GM23338 (cell line): Measurements from ENCODE around the gene DOCK1. TPM values are rescaled to one million over a fixed set of nuclear protein-coding genes. Genes with fewer than 3 reads are reported as not detected.

Experiments
- ATAC-seq: fragments of 200-7000 bp; cut with Tn5 transposase; 3 replicates; pipeline ENCODE4 v1.9.1; 2020
- DNase-seq: peaks from one replicate; pipeline ENCODE4 v3.0.0-alpha.2; 2015; ENCODE audit warnings: low spot score
- H2AFZ ChIP-seq: fragments of 200-600 bp; sonication (generic); 2 replicates; pipeline ENCODE4 v1.8.0; 2016; ENCODE audit warnings: antibody characterized with exemption, mild to moderate bottlenecking, moderate library complexity
- H3F3A ChIP-seq: fragments of 200-600 bp; sonication (generic); replicated peaks from 2 replicates; pipeline ENCODE4 v1.8.0; 2017; ENCODE audit warnings: antibody characterized with exemption, mixed run types, low read depth
- H3K27ac ChIP-seq: fragments of 200-600 bp; sonication (generic); 2 replicates; pipeline ENCODE4 v1.6.1; 2016; ENCODE audit warnings: low read depth
- H3K27me3 ChIP-seq: fragments of 200-600 bp; sonication (generic); 2 replicates; pipeline ENCODE4 v1.8.0; 2016; ENCODE audit warnings: mild to moderate bottlenecking, mixed run types, moderate library complexity; ENCODE audit not compliant: insufficient read depth
- H3K36me3 ChIP-seq: fragments of 200-600 bp; sonication (generic); 2 replicates; pipeline ENCODE4 v1.8.0; 2016; ENCODE audit warnings: mild to moderate bottlenecking; ENCODE audit not compliant: insufficient read depth
- H3K4me1 ChIP-seq: fragments of 200-600 bp; sonication (generic); 2 replicates; pipeline ENCODE4 v1.8.0; 2016; ENCODE audit warnings: mild to moderate bottlenecking, moderate library complexity; ENCODE audit not compliant: insufficient read depth
- H3K4me2 ChIP-seq: fragments of 200-600 bp; sonication (generic); 2 replicates; pipeline ENCODE4 v1.7.1; 2017; ENCODE audit warnings: mixed run types
- H3K4me3 ChIP-seq: fragments of 200-600 bp; sonication (generic); 2 replicates; pipeline ENCODE4 v1.6.1; 2016; ENCODE audit warnings: mixed run types
- H3K79me2 ChIP-seq: fragments of 200-600 bp; sonication (generic); replicated peaks from 2 replicates; pipeline ENCODE4 v1.8.0; 2017; ENCODE audit warnings: mild to moderate bottlenecking; ENCODE audit not compliant: insufficient read depth
- H3K9me2 ChIP-seq: fragments of 200-600 bp; sonication (generic); 2 replicates; pipeline ENCODE4 v1.8.0; 2017; ENCODE audit not compliant: insufficient read depth
- H4K20me1 ChIP-seq: fragments of 200-600 bp; sonication (generic); replicated peaks from 2 replicates; pipeline ENCODE4 v1.8.0; 2017; ENCODE audit warnings: mild to moderate bottlenecking; ENCODE audit not compliant: insufficient read depth
- H3K27ac Mint-ChIP-seq: 2 replicates; pipeline ENCODE4 v1.8.0; 2020; ENCODE audit warnings: inconsistent platforms, mild to moderate bottlenecking, moderate library complexity, mixed read lengths
- H3K27me3 Mint-ChIP-seq: 3 replicates; pipeline ENCODE4 v1.8.0; 2022; ENCODE audit warnings: low read depth, mild to moderate bottlenecking, moderate library complexity, mixed read lengths, inconsistent platforms; ENCODE audit not compliant: insufficient read depth, poor library complexity
- H3K36me3 Mint-ChIP-seq: 3 replicates; pipeline ENCODE4 v1.8.0; 2021; ENCODE audit warnings: low read depth, mild to moderate bottlenecking, inconsistent platforms, moderate library complexity, mixed read lengths
- H3K4me1 Mint-ChIP-seq: 3 replicates; pipeline ENCODE4 v1.8.0; 2020; ENCODE audit warnings: mild to moderate bottlenecking, inconsistent platforms, mixed read lengths
- H3K4me3 Mint-ChIP-seq: 3 replicates; pipeline ENCODE4 v1.8.0; 2021; ENCODE audit warnings: moderate library complexity, mild to moderate bottlenecking, inconsistent platforms, mixed read lengths
- H3K9me3 Mint-ChIP-seq: 3 replicates; pipeline ENCODE4 v1.8.0; 2020; ENCODE audit warnings: moderate library complexity, mild to moderate bottlenecking, inconsistent platforms, mixed read lengths
- CREB1 ChIP-seq: fragments of 250-450 bp; sonication (Bioruptor Pico); IDR thresholded peaks from 2 replicates; pipeline ENCODE4 v1.5.0; 2020; ENCODE audit warnings: low read depth, mild to moderate bottlenecking, moderate library complexity
- NANOG ChIP-seq: IDR thresholded peaks from 2 replicates; pipeline ENCODE4 v1.6.1; 2016; ENCODE audit warnings: antibody characterized with exemption, borderline replicate concordance
- POLR2AphosphoS5 ChIP-seq: IDR thresholded peaks from 2 replicates; pipeline ENCODE4 v1.6.1; 2016; ENCODE audit warnings: antibody characterized with exemption, low read depth
- STAT1 ChIP-seq: IDR thresholded peaks from one replicate; pipeline ENCODE4 v1.6.1; 2016; ENCODE audit warnings: antibody characterized with exemption; ENCODE audit not compliant: unreplicated experiment
- ZNF114 ChIP-seq: fragments of 250-450 bp; sonication (Bioruptor Pico); IDR thresholded peaks from 2 replicates; pipeline ENCODE4 v1.5.0; 2020; ENCODE audit warnings: mild to moderate bottlenecking, moderate library complexity
- ZNF331 ChIP-seq: fragments of 250-450 bp; sonication (Bioruptor Pico); IDR thresholded peaks from 2 replicates; pipeline ENCODE4 v1.5.0; 2020; ENCODE audit warnings: low read depth, mild to moderate bottlenecking, moderate library complexity
- polyA plus RNA-seq: library from polyadenylated mRNA; unstranded; fragments of >200 nt; fragmentation: Nextera tagmentation; extraction: Ambion mirVana; gene quantifications from 2 replicates; pipeline ENCODE4 v1.2.1, GENCODE V29; 2016
- total RNA-seq: library from RNA; depleted of rRNA; stranded (reverse); fragments of >200 nt; shearing (Covaris generic); gene quantifications from 2 replicates; pipeline ENCODE4 v1.2.3, GENCODE V29; 2014
- TF ChIP-seq, protein P1 (sequence below): IDR thresholded peaks from one replicate; pipeline ENCODE4 v1.6.1; 2018; ENCODE audit warnings: antibody characterized with exemption; ENCODE audit not compliant: unreplicated experiment
- TF ChIP-seq, protein P2 (sequence below): fragments of 250-450 bp; sonication (Bioruptor Pico); IDR thresholded peaks from 2 replicates; pipeline ENCODE4 v1.5.0; 2020; ENCODE audit warnings: mild to moderate bottlenecking, moderate library complexity
- TF ChIP-seq, protein P3 (sequence below), 2 experiments: fragments of 200-600 bp in 1 of 2; sonication (generic) in 1 of 2; conservative IDR thresholded peaks; 2 replicates each; pipeline versions ENCODE4 v1.5.1 to v1.6.1; 2016 to 2017; ENCODE audit warnings: antibody characterized with exemption in 2 of 2, low read depth in 2 of 2, mild to moderate bottlenecking in 2 of 2, moderate library complexity in 1 of 2
- TF ChIP-seq, protein P4 (sequence below): IDR thresholded peaks from 2 replicates; pipeline ENCODE4 v1.6.1; 2016; ENCODE audit warnings: antibody characterized with exemption

Gene DOCK1
- total and polyA plus RNA-seq, 2 experiments from 2014 or later = 13.2 to 55.3 TPM

DNA sequence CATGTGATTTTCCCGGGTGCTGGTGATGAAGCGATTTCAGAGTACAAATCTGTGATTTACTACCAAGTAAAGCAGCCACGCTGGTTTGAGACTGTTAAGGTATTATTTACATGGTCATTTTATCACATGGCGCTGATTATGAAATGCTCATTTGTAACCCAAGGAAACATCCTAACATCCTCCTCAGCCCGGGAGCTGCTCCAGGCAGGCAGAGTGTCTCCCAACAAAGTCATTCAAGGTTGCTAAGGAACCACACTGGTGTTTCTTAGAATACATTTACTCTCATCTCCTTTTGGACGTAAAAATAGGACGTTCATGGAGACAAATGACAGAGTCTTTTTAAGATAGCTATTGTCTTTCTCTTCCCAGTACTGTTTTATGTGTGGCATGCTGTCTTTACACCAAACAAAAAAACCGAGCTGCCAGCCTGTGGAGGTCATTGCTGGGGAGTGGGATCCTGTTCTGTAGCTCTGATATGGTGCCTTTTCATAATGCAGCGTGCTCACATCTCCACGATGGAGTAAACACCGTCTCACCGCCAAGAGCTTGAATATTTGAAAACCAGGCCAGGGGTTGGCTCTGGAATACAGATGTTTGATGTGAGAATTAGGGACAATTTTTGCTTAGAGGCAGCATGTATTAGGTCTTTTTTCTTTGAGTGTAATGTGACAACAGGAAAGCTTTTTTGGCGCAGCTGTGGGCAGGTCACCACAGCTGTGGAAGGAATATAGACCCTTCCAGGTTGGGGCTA is 119.6 kb downstream of the DOCK1 start (continued):
- TF ChIP-seq, protein P1, sequence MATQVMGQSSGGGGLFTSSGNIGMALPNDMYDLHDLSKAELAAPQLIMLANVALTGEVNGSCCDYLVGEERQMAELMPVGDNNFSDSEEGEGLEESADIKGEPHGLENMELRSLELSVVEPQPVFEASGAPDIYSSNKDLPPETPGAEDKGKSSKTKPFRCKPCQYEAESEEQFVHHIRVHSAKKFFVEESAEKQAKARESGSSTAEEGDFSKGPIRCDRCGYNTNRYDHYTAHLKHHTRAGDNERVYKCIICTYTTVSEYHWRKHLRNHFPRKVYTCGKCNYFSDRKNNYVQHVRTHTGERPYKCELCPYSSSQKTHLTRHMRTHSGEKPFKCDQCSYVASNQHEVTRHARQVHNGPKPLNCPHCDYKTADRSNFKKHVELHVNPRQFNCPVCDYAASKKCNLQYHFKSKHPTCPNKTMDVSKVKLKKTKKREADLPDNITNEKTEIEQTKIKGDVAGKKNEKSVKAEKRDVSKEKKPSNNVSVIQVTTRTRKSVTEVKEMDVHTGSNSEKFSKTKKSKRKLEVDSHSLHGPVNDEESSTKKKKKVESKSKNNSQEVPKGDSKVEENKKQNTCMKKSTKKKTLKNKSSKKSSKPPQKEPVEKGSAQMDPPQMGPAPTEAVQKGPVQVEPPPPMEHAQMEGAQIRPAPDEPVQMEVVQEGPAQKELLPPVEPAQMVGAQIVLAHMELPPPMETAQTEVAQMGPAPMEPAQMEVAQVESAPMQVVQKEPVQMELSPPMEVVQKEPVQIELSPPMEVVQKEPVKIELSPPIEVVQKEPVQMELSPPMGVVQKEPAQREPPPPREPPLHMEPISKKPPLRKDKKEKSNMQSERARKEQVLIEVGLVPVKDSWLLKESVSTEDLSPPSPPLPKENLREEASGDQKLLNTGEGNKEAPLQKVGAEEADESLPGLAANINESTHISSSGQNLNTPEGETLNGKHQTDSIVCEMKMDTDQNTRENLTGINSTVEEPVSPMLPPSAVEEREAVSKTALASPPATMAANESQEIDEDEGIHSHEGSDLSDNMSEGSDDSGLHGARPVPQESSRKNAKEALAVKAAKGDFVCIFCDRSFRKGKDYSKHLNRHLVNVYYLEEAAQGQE = no peak
- TF ChIP-seq STAT1 = no peak

DNA sequence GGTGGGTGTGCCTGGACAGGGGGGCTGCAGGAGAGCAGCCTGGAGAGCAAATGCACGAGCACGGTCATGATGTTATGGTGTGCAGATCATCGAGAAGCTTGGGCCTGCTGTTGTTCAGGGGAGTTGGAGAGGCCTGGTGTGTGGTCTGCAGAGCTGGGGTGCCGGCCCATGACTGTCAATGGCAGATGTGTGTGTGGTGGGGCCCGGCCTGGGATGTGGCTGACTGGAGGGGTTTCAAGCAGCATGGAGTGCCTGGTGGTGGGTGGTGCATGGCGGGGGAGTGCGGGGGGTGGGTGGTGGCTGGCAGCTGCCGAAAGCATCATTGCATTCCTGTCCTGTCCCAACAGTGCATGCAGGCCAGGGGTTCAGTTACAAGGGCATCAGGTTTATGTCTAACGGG is 122.6 kb downstream of the DOCK1 start:
- Histone ChIP-seq H3K4me1 (no peaks in the 10 kb centered on the region), H3K27me3 (no peaks in the 10 kb centered on the region), H3K4me2 (no peak overlapping the region), H3K79me2 (no peaks in the 10 kb centered on the region), H2AFZ (no peak overlapping the region), H3K9me2 (no peaks in the 10 kb centered on the region), H3K27ac (no peak overlapping the region), H4K20me1 (no peaks in the 10 kb centered on the region), H3K36me3 (peaks cover 19% of the 10 kb centered on the region), H3F3A (no peaks in the 10 kb centered on the region), H3K4me3 (no peak overlapping the region)
- peaks cover 61% of the 10 kb centered on the region for H3K36me3 Mint-ChIP-seq
- no peaks in the 10 kb centered on the region for H3K9me3 Mint-ChIP-seq
- DNase-seq (no peak), ATAC-seq (no peak)
- H3K27me3 Mint-ChIP-seq = peaks cover 6% of the 10 kb centered on the region
- H3K4me1 Mint-ChIP-seq = no peaks in the 10 kb centered on the region
- no peak overlapping the region for H3K27ac Mint-ChIP-seq
- no peak overlapping the region for H3K4me3 Mint-ChIP-seq
- TF ChIP-seq, protein P2, sequence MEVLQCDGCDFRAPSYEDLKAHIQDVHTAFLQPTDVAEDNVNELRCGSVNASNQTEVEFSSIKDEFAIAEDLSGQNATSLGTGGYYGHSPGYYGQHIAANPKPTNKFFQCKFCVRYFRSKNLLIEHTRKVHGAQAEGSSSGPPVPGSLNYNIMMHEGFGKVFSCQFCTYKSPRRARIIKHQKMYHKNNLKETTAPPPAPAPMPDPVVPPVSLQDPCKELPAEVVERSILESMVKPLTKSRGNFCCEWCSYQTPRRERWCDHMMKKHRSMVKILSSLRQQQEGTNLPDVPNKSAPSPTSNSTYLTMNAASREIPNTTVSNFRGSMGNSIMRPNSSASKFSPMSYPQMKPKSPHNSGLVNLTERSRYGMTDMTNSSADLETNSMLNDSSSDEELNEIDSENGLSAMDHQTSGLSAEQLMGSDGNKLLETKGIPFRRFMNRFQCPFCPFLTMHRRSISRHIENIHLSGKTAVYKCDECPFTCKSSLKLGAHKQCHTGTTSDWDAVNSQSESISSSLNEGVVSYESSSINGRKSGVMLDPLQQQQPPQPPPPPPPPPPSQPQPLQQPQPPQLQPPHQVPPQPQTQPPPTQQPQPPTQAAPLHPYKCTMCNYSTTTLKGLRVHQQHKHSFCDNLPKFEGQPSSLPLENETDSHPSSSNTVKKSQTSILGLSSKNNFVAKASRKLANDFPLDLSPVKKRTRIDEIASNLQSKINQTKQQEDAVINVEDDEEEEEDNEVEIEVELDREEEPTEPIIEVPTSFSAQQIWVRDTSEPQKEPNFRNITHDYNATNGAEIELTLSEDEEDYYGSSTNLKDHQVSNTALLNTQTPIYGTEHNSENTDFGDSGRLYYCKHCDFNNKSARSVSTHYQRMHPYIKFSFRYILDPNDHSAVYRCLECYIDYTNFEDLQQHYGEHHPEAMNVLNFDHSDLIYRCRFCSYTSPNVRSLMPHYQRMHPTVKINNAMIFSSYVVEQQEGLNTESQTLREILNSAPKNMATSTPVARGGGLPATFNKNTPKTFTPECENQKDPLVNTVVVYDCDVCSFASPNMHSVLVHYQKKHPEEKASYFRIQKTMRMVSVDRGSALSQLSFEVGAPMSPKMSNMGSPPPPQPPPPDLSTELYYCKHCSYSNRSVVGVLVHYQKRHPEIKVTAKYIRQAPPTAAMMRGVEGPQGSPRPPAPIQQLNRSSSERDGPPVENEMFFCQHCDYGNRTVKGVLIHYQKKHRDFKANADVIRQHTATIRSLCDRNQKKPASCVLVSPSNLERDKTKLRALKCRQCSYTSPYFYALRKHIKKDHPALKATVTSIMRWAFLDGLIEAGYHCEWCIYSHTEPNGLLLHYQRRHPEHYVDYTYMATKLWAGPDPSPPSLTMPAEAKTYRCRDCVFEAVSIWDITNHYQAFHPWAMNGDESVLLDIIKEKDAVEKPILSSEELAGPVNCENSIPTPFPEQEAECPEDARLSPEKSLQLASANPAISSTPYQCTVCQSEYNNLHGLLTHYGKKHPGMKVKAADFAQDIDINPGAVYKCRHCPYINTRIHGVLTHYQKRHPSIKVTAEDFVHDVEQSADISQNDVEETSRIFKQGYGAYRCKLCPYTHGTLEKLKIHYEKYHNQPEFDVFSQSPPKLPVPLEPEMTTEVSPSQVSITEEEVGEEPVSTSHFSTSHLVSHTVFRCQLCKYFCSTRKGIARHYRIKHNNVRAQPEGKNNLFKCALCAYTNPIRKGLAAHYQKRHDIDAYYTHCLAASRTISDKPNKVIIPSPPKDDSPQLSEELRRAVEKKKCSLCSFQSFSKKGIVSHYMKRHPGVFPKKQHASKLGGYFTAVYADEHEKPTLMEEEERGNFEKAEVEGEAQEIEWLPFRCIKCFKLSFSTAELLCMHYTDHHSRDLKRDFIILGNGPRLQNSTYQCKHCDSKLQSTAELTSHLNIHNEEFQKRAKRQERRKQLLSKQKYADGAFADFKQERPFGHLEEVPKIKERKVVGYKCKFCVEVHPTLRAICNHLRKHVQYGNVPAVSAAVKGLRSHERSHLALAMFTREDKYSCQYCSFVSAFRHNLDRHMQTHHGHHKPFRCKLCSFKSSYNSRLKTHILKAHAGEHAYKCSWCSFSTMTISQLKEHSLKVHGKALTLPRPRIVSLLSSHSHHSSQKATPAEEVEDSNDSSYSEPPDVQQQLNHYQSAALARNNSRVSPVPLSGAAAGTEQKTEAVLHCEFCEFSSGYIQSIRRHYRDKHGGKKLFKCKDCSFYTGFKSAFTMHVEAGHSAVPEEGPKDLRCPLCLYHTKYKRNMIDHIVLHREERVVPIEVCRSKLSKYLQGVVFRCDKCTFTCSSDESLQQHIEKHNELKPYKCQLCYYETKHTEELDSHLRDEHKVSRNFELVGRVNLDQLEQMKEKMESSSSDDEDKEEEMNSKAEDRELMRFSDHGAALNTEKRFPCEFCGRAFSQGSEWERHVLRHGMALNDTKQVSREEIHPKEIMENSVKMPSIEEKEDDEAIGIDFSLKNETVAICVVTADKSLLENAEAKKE (CRISPR knock-in tag) = no peak
- TF ChIP-seq, protein P3, sequence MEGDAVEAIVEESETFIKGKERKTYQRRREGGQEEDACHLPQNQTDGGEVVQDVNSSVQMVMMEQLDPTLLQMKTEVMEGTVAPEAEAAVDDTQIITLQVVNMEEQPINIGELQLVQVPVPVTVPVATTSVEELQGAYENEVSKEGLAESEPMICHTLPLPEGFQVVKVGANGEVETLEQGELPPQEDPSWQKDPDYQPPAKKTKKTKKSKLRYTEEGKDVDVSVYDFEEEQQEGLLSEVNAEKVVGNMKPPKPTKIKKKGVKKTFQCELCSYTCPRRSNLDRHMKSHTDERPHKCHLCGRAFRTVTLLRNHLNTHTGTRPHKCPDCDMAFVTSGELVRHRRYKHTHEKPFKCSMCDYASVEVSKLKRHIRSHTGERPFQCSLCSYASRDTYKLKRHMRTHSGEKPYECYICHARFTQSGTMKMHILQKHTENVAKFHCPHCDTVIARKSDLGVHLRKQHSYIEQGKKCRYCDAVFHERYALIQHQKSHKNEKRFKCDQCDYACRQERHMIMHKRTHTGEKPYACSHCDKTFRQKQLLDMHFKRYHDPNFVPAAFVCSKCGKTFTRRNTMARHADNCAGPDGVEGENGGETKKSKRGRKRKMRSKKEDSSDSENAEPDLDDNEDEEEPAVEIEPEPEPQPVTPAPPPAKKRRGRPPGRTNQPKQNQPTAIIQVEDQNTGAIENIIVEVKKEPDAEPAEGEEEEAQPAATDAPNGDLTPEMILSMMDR (conservative IDR thresholded peaks at IDR 0.05; ENCODE audit: low read depth in 2 of 2) = no peak
- TF ChIP-seq POLR2AphosphoS5 = no peak
- TF ChIP-seq NANOG = no peak
- TF ChIP-seq ZNF331 (CRISPR knock-in tag) = no peak
- no peak for TF ChIP-seq CREB1 (CRISPR knock-in tag)
- TF ChIP-seq, protein P4, sequence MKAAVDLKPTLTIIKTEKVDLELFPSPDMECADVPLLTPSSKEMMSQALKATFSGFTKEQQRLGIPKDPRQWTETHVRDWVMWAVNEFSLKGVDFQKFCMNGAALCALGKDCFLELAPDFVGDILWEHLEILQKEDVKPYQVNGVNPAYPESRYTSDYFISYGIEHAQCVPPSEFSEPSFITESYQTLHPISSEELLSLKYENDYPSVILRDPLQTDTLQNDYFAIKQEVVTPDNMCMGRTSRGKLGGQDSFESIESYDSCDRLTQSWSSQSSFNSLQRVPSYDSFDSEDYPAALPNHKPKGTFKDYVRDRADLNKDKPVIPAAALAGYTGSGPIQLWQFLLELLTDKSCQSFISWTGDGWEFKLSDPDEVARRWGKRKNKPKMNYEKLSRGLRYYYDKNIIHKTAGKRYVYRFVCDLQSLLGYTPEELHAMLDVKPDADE = no peak
- no peak for TF ChIP-seq ZNF114 (CRISPR knock-in tag)
